ENCODE measurements around the gene PPARD.

The PPARD gene

DNA sequence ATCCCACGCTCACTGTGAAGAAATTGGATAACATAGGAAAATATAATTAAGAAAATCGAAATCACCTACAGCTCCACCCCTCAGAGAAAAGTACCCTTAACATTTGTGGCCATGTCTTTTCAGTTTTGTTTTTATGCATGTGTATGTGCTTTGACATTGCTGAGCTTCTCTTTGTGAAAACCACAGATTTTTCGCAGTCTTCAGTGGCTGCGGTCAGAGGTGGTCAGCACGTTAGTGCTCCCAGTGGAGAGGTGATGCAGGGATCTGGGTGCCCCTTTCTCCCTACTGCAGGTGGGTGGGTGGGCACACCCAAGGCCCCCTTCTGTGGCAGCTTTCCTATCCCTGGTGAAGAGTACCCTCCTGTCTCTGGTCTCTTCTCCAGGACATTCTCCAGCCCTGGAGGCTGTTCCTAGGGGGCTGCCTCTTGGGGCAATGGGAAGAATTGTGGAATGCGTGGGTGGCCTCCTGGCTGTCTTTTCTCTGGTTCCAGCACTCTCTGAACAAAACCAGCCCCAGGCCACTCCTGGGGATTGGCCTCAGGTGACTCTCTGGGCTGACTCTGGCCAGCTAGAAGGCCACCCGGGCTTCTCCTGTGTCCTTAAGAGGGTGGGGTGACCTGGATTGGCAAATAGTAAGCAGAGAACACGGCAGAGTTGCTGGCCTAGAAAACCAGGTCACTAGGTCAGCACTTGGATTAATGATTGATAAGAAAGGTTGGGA lies 59.9 kb downstream of the PPARD start:
- H3K4me2 ChIP-seq (ENCODE audit: low read length), result no peak overlapping the region
- H3K27ac ChIP-seq (ENCODE audit: low read length), result no peak overlapping the region
- no peaks in the 10 kb centered on the region for H3K4me1 ChIP-seq (ENCODE audit: low read length)
- H3K9me3 ChIP-seq (ENCODE audit: insufficient read depth, low read length), result no peaks in the 10 kb centered on the region
- no peaks in the 10 kb centered on the region for H3K27me3 ChIP-seq (ENCODE audit: low read depth, low read length)
- no peaks in the 10 kb centered on the region for H3K36me3 ChIP-seq (replicated peaks; ENCODE audit: low read depth, low read length)
- H4K20me1 ChIP-seq (ENCODE audit: insufficient read depth, low read length), result no peaks in the 10 kb centered on the region
- no peaks in the 10 kb centered on the region for H3K79me2 ChIP-seq (ENCODE audit: low read length)
- no peak overlapping the region for H3K4me3 ChIP-seq (ENCODE audit: low read length)
- H2AFZ ChIP-seq (ENCODE audit: low read depth, low read length), result no peak overlapping the region
- no peak overlapping the region for H3K9ac ChIP-seq (ENCODE audit: low read length)
- no peak for TF ChIP-seq EZH2phosphoT487 (IDR thresholded peaks at IDR 0.05; ENCODE audit: low read depth)
- TF ChIP-seq, protein P1, sequence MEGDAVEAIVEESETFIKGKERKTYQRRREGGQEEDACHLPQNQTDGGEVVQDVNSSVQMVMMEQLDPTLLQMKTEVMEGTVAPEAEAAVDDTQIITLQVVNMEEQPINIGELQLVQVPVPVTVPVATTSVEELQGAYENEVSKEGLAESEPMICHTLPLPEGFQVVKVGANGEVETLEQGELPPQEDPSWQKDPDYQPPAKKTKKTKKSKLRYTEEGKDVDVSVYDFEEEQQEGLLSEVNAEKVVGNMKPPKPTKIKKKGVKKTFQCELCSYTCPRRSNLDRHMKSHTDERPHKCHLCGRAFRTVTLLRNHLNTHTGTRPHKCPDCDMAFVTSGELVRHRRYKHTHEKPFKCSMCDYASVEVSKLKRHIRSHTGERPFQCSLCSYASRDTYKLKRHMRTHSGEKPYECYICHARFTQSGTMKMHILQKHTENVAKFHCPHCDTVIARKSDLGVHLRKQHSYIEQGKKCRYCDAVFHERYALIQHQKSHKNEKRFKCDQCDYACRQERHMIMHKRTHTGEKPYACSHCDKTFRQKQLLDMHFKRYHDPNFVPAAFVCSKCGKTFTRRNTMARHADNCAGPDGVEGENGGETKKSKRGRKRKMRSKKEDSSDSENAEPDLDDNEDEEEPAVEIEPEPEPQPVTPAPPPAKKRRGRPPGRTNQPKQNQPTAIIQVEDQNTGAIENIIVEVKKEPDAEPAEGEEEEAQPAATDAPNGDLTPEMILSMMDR (IDR thresholded peaks at IDR 0.05; ENCODE audit: low read depth, low read length), result no peak

- Histone ChIP-seq H3K4me1 (ENCODE audit: low read length) (no peaks in the 10 kb centered on the region), H2AFZ (ENCODE audit: low read depth, low read length) (no peak overlapping the region), H3K79me2 (ENCODE audit: low read length) (no peaks in the 10 kb centered on the region), H3K4me2 (ENCODE audit: low read length) (no peak overlapping the region), H3K4me3 (ENCODE audit: low read length) (no peak overlapping the region), H4K20me1 (ENCODE audit: insufficient read depth, low read length) (no peaks in the 10 kb centered on the region), H3K27me3 (ENCODE audit: low read depth, low read length) (no peaks in the 10 kb centered on the region), H3K27ac (ENCODE audit: low read length) (no peak overlapping the region), H3K9me3 (ENCODE audit: insufficient read depth, low read length) (no peaks in the 10 kb centered on the region), H3K9ac (ENCODE audit: low read length) (no peak overlapping the region), H3K36me3 (replicated peaks; ENCODE audit: low read depth, low read length) (no peaks in the 10 kb centered on the region)
- no peak for TF ChIP-seq EZH2phosphoT487 (IDR thresholded peaks at IDR 0.05; ENCODE audit: low read depth)
- TF ChIP-seq, protein P1 (IDR thresholded peaks at IDR 0.05; ENCODE audit: low read depth, low read length), result no peak
These were observed 60.5 kb downstream of the PPARD start for GRCh38 chr6:35402856-35403191.

GRCh38 chr6:35403544-35404442 lies 61.4 kb downstream of the PPARD start:
- Histone ChIP-seq H3K4me2 (ENCODE audit: low read length) (no peak overlapping the region), H3K27ac (ENCODE audit: low read length) (no peak overlapping the region), H3K9me3 (ENCODE audit: insufficient read depth, low read length) (no peaks in the 10 kb centered on the region), H4K20me1 (ENCODE audit: insufficient read depth, low read length) (no peaks in the 10 kb centered on the region), H2AFZ (ENCODE audit: low read depth, low read length) (no peak overlapping the region), H3K79me2 (ENCODE audit: low read length) (no peaks in the 10 kb centered on the region), H3K4me3 (ENCODE audit: low read length) (no peak overlapping the region), H3K4me1 (ENCODE audit: low read length) (no peaks in the 10 kb centered on the region), H3K9ac (ENCODE audit: low read length) (no peak overlapping the region), H3K36me3 (replicated peaks; ENCODE audit: low read depth, low read length) (no peaks in the 10 kb centered on the region), H3K27me3 (ENCODE audit: low read depth, low read length) (no peaks in the 10 kb centered on the region)
- TF ChIP-seq, protein P1 (IDR thresholded peaks at IDR 0.05; ENCODE audit: low read depth, low read length), result no peak
- TF ChIP-seq EZH2phosphoT487 (IDR thresholded peaks at IDR 0.05; ENCODE audit: low read depth), result no peak
